Neural crest cell (in vitro differentiated cells): ENCODE results near the gene WDR37. TPM values are rescaled to one million over a fixed set of nuclear protein-coding genes. Genes with fewer than 3 reads are reported as not detected.
A peak's percentile ranks its signal among the peaks of the same experiment; 100 is the strongest.

Experiments used
- DNase-seq: peaks from one replicate; pipeline ENCODE4 v3.0.0; 2021; ENCODE audit warnings: low read depth, mixed read lengths, low spot score
- H3K27ac Mint-ChIP-seq: one replicate; pipeline ENCODE4 v1.8.0; 2021; ENCODE audit warnings: mild to moderate bottlenecking, mixed read lengths; ENCODE audit not compliant: unreplicated experiment
- H3K27me3 Mint-ChIP-seq: 2 replicates; pipeline ENCODE4 v1.8.0; 2021; ENCODE audit warnings: low read depth, mild to moderate bottlenecking, mixed read lengths
- H3K36me3 Mint-ChIP-seq: 2 replicates; pipeline ENCODE4 v1.8.0; 2021; ENCODE audit warnings: low read depth, mild to moderate bottlenecking, mixed read lengths
- H3K4me1 Mint-ChIP-seq: 2 replicates; pipeline ENCODE4 v1.8.0; 2021; ENCODE audit warnings: mixed read lengths
- H3K4me3 Mint-ChIP-seq: one replicate; pipeline ENCODE4 v1.8.0; 2021; ENCODE audit warnings: mild to moderate bottlenecking, mixed read lengths
- H3K9me3 Mint-ChIP-seq: 2 replicates; pipeline ENCODE4 v1.8.0; 2021; ENCODE audit warnings: mixed read lengths
- total RNA-seq: library from RNA; stranded (reverse); gene quantifications from 2 replicates; pipeline ENCODE4 v1.2.1, GENCODE V29; 2021
- TF ChIP-seq, protein P1 (sequence below): fragments of 200-600 bp; sonication (generic); conservative IDR thresholded peaks from 2 replicates; pipeline ENCODE4 v1.5.0; 2021; ENCODE audit warnings: antibody characterized with exemption, mild to moderate bottlenecking

WDR37 gene
- total RNA-seq, 1 donor from 2014 or later, result 19.5 TPM

DNA sequence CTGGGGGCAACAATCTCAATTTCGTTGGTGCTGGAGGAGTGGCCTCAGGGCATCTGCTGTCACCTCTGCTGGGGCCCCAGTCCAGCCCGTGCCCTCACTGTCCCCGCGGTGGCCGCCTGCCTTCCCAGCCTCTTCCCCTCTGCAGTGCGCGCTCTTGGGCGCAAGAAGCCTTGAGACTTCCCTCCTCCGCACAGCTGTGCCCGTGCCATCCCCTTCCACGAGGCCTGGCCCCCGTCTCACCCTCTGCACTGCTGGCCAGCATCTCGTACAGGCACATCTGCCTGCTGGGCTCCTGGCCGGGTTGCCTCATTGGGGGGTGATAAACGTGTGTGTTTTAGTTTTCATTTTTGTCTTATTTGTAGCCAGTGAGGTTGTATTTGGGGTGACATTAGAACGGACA lies 44.5 kb upstream of the WDR37 start:
- TF ChIP-seq, protein P1, sequence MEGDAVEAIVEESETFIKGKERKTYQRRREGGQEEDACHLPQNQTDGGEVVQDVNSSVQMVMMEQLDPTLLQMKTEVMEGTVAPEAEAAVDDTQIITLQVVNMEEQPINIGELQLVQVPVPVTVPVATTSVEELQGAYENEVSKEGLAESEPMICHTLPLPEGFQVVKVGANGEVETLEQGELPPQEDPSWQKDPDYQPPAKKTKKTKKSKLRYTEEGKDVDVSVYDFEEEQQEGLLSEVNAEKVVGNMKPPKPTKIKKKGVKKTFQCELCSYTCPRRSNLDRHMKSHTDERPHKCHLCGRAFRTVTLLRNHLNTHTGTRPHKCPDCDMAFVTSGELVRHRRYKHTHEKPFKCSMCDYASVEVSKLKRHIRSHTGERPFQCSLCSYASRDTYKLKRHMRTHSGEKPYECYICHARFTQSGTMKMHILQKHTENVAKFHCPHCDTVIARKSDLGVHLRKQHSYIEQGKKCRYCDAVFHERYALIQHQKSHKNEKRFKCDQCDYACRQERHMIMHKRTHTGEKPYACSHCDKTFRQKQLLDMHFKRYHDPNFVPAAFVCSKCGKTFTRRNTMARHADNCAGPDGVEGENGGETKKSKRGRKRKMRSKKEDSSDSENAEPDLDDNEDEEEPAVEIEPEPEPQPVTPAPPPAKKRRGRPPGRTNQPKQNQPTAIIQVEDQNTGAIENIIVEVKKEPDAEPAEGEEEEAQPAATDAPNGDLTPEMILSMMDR, result no peak
- H3K27ac Mint-ChIP-seq, result no peak overlapping the region
- peaks cover 25% of the 10 kb centered on the region for H3K36me3 Mint-ChIP-seq
- no peak overlapping the region for H3K4me3 Mint-ChIP-seq
- H3K9me3 Mint-ChIP-seq, result no peaks in the 10 kb centered on the region
- no peaks in the 10 kb centered on the region for H3K27me3 Mint-ChIP-seq
- DNase-seq, result no peak
- H3K4me1 Mint-ChIP-seq, result no peaks in the 10 kb centered on the region

DNA sequence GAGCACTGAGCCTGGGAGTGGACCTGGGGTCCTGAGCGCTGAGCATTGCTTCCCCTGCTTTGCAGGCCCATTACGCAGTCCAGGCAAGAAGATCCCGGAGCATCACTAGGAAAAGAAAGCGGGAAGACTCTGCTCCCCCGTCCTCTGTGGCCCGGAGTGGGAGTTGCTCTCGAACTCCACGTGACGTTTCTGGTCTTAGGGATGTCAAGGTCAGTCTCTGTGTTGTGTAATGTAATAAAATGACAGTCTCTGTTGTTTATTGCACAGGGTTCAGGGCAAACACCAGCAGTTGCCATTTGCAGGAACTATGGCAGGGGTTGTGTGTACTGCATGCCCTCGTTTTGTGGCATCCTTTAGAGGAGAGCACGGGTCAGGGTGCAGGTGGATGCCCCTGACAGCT lies 40.5 kb upstream of the WDR37 start:
- Mint-ChIP-seq H3K27me3 (no peaks in the 10 kb centered on the region), H3K36me3 (peaks cover 32% of the 10 kb centered on the region), H3K27ac (peak overlapping the region; percentile 12), H3K9me3 (no peaks in the 10 kb centered on the region), H3K4me3 (no peak overlapping the region), H3K4me1 (no peaks in the 10 kb centered on the region)
- DNase-seq, result no peak
- TF ChIP-seq, protein P1, result no peak

DNA sequence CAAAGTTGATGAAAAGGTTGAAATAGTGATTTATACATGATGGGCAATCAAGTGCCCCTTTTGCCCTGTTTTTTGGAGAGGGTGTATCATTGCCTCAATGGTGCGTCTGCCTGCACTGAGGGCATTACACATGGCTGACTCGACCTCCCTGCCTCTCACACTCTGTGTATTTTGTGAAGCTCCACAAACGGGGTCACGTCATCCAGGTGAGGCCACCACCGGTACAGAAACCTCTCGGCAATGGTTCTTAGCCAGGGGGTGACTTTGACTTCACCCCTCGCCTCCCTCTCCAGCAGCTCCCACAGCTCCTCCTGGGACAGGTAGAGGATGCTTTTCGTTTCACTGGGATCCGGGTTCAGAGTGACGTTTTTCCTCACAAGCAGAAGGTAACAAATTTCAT lies 36.8 kb upstream of the WDR37 start:
- no peak for DNase-seq
- Mint-ChIP-seq H3K4me3 (no peak overlapping the region), H3K9me3 (no peaks in the 10 kb centered on the region), H3K27ac (no peak overlapping the region), H3K27me3 (no peaks in the 10 kb centered on the region), H3K36me3 (peaks cover 17% of the 10 kb centered on the region), H3K4me1 (no peaks in the 10 kb centered on the region)
- TF ChIP-seq, protein P1, result no peak

DNA sequence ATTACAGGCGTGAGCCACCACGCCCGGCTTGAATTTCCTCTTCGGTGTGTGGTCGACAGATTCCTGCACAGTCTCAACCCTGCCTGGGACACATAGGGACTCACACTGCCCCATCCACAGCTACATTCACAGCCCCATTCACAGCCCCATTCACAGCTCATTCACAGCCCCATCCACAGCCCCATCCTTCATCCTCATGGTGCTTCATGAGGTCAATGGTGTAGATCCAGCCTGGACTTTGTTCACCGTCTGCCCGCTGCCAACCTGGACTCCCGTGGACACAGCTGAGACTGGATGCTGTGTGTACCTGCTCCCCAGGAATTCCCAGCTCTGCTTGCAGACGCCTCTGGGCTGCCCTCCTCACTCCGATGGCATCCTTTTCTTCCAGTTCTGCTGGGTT lies 35.7 kb upstream of the WDR37 start:
- H3K27ac Mint-ChIP-seq, result no peak overlapping the region
- peaks cover 17% of the 10 kb centered on the region for H3K36me3 Mint-ChIP-seq
- no peaks in the 10 kb centered on the region for H3K27me3 Mint-ChIP-seq
- H3K9me3 Mint-ChIP-seq, result no peaks in the 10 kb centered on the region
- DNase-seq, result no peak
- no peak overlapping the region for H3K4me3 Mint-ChIP-seq
- TF ChIP-seq, protein P1, result no peak
- no peaks in the 10 kb centered on the region for H3K4me1 Mint-ChIP-seq

DNA sequence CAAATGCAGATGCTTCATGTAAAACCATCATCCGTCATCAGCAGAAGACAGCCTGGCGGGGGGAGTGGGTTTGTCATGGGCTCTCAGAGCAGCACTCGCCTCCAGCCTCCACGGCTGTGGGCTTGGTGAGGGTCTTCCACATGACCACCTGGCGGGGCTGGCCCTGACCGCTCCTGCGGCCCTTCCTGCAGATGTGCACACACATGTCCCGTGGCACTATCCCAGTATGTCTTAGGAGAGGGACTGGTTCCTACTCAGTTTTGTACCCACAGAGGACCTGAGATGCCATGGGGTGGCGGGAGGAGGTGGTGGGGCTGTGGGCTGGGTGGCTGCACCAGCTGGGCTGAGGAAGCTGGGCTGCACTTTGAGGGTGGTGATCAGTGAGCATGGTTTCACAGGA lies 35.2 kb upstream of the WDR37 start:
- Mint-ChIP-seq H3K4me3 (no peak overlapping the region), H3K4me1 (no peaks in the 10 kb centered on the region), H3K27me3 (no peaks in the 10 kb centered on the region), H3K9me3 (no peaks in the 10 kb centered on the region), H3K36me3 (peaks cover 17% of the 10 kb centered on the region), H3K27ac (no peak overlapping the region)
- TF ChIP-seq, protein P1, result no peak
- no peak for DNase-seq

DNA sequence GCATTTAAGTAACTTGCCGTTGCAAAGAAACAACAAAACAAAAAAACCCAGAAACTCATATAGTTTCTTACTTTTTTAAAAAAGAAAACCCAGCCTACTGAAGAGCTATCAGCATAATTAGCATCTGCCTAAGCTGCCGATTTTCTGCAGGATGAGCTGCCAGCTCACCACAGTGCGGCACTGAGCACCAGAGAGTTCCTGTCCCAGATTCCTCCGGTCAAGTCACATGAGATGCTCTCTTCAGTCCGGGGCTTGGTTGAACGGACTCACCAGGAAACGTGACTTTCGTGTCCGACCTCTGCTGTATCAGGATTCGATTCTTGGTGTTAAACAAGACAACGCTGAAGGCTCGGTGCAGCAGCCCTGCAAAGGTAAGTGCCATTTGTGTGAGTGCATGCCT lies 33.8 kb upstream of the WDR37 start:
- H3K4me1 Mint-ChIP-seq, result no peaks in the 10 kb centered on the region
- H3K36me3 Mint-ChIP-seq, result peaks cover 12% of the 10 kb centered on the region
- no peaks in the 10 kb centered on the region for H3K9me3 Mint-ChIP-seq
- TF ChIP-seq, protein P1, result no peak
- no peak overlapping the region for H3K4me3 Mint-ChIP-seq
- no peak overlapping the region for H3K27ac Mint-ChIP-seq
- H3K27me3 Mint-ChIP-seq, result no peaks in the 10 kb centered on the region
- DNase-seq, result no peak
